Keratinocyte (primary cell): ENCODE data around the gene RANBP17.

Experiments used
- EZH2 ChIP-seq: IDR thresholded peaks from one replicate; pipeline ENCODE4 v1.6.1; 2012; ENCODE audit warnings: inconsistent platforms, mild to moderate bottlenecking, low read length, moderate library complexity
- TF ChIP-seq, protein P1 (sequence below), 3 experiments: IDR thresholded peaks in 1 of 3; conservative IDR thresholded peaks in 1 of 3; optimal IDR thresholded peaks in 1 of 3; 2 replicates in 2 of 3; 3 replicates in 1 of 3; pipeline versions ENCODE3 to v1.5.1; 2011; ENCODE audit warnings: low read length in 3 of 3, mild to moderate bottlenecking in 3 of 3, moderate library complexity in 2 of 3, control low read depth in 1 of 3, inconsistent platforms in 1 of 3; ENCODE audit not compliant: insufficient read depth in 2 of 3; ENCODE audit errors: extremely low read depth in 1 of 3

DNA sequence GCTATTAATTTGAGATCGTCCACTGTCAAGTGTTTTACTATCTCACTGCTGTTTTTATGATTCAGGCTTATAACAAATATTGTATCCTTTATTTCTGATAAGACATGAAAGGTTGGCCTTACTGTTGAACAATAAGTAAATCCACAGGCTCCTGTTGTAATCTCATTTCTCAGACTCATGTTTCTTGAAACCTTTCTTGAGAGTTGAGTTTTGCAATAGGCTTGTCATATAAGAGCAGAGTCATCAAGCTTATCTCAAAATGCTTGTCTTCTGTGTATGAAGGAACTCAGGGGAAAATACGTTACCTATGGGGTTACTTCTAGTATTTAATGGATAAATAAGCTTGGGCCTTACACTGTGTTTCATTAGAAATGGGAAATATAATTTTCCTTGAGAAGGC, 438.0 kb downstream of the RANBP17 start:
- TF ChIP-seq, protein P1, sequence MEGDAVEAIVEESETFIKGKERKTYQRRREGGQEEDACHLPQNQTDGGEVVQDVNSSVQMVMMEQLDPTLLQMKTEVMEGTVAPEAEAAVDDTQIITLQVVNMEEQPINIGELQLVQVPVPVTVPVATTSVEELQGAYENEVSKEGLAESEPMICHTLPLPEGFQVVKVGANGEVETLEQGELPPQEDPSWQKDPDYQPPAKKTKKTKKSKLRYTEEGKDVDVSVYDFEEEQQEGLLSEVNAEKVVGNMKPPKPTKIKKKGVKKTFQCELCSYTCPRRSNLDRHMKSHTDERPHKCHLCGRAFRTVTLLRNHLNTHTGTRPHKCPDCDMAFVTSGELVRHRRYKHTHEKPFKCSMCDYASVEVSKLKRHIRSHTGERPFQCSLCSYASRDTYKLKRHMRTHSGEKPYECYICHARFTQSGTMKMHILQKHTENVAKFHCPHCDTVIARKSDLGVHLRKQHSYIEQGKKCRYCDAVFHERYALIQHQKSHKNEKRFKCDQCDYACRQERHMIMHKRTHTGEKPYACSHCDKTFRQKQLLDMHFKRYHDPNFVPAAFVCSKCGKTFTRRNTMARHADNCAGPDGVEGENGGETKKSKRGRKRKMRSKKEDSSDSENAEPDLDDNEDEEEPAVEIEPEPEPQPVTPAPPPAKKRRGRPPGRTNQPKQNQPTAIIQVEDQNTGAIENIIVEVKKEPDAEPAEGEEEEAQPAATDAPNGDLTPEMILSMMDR (optimal IDR thresholded peaks at IDR 0.05 in 1 of 3, IDR thresholded peaks at IDR 0.05 in 1 of 3, conservative IDR thresholded peaks at IDR 0.05 in 1 of 3; ENCODE audit: extremely low read depth in 1 of 3, insufficient read depth in 2 of 3, low read length in 3 of 3): no peak
- no peak for TF ChIP-seq EZH2
